Liver (tissue), 9 donors: ENCODE measurements around the gene CTU2. TPM values are rescaled to one million over a fixed set of nuclear protein-coding genes. Genes with fewer than 3 reads are reported as not detected.

Experiments used
- DNase-seq: peaks from one replicate; pipeline ENCODE4 v3.0.0-alpha.2; 2017; ENCODE audit warnings: low spot score
- H3K27ac ChIP-seq, 2 donors: one replicate each; pipeline ENCODE4 v1.7.0; 2013; ENCODE audit warnings: inconsistent platforms in 2 of 2, low read length in 2 of 2, control low read depth in 1 of 2, low read depth in 1 of 2, mild to moderate bottlenecking in 1 of 2
- H3K27me3 ChIP-seq, 4 donors: one replicate each; pipeline versions ENCODE4 v1.6.1 to v1.7.0; 2013; ENCODE audit warnings: low read length in 3 of 4, inconsistent platforms in 1 of 4, mild to moderate bottlenecking in 1 of 4, moderate library complexity in 1 of 4; ENCODE audit not compliant: control insufficient read depth in 4 of 4, insufficient read depth in 4 of 4
- H3K36me3 ChIP-seq, 4 donors: one replicate each; pipeline versions ENCODE4 v1.6.1 to v1.7.0; 2013; ENCODE audit warnings: low read length in 3 of 4, mild to moderate bottlenecking in 3 of 4, low read depth in 1 of 4, moderate library complexity in 1 of 4; ENCODE audit not compliant: control insufficient read depth in 4 of 4, insufficient read depth in 3 of 4
- H3K4me1 ChIP-seq, 4 donors: one replicate each; pipeline versions ENCODE4 v1.6.1 to v1.7.0; 2013; ENCODE audit warnings: low read length in 3 of 4, mild to moderate bottlenecking in 3 of 4, moderate library complexity in 1 of 4; ENCODE audit not compliant: control insufficient read depth in 4 of 4, insufficient read depth in 4 of 4
- H3K4me3 ChIP-seq, 3 donors: one replicate each; pipeline versions ENCODE4 v1.6.1 to v1.7.0; 2013; ENCODE audit warnings: low read length in 3 of 3, control low read depth in 1 of 3, low read depth in 1 of 3, mild to moderate bottlenecking in 1 of 3
- H3K9ac ChIP-seq, 2 donors: one replicate each; pipeline ENCODE4 v1.7.0; 2013; ENCODE audit warnings: low read length in 2 of 2, mild to moderate bottlenecking in 2 of 2, moderate library complexity in 2 of 2, control low read depth in 1 of 2, low read depth in 1 of 2
- H3K9me3 ChIP-seq, 4 donors: one replicate each; pipeline versions ENCODE4 v1.6.1 to v1.7.0; 2013; ENCODE audit warnings: low read length in 3 of 4; ENCODE audit not compliant: control insufficient read depth in 4 of 4
- EGR1 ChIP-seq, 2 donors: IDR thresholded peaks; 2 replicates each; pipeline ENCODE4 v1.6.1; 2016 to 2018; ENCODE audit warnings: antibody characterized with exemption in 2 of 2, low read depth in 2 of 2
- FOXA1 ChIP-seq: IDR thresholded peaks from 2 replicates; pipeline ENCODE4 v1.6.1; 2016; ENCODE audit warnings: antibody characterized with exemption
- FOXA2 ChIP-seq: IDR thresholded peaks from 2 replicates; pipeline ENCODE4 v1.6.1; 2016; ENCODE audit warnings: antibody characterized with exemption
- GABPA ChIP-seq, 2 donors: IDR thresholded peaks in 1 of 2; conservative IDR thresholded peaks in 1 of 2; 2 replicates each; pipeline ENCODE4 v1.6.1; 2016; ENCODE audit warnings: antibody characterized with exemption in 2 of 2, mild to moderate bottlenecking in 1 of 2, moderate library complexity in 1 of 2
- HNF4A ChIP-seq, 2 donors: conservative IDR thresholded peaks; 2 replicates each; pipeline ENCODE4 v1.6.1; 2016; ENCODE audit warnings: antibody characterized with exemption in 2 of 2, mild to moderate bottlenecking in 2 of 2
- JUND ChIP-seq, 2 donors: IDR thresholded peaks; 2 replicates each; pipeline ENCODE4 v1.6.1; 2016; ENCODE audit warnings: antibody characterized with exemption in 2 of 2
- NR2F2 ChIP-seq: IDR thresholded peaks from 2 replicates; pipeline ENCODE4 v1.6.1; 2016; ENCODE audit warnings: antibody characterized with exemption
- RAD21 ChIP-seq, 2 donors: IDR thresholded peaks; 2 replicates each; pipeline ENCODE4 v1.6.1; 2016; ENCODE audit warnings: antibody characterized with exemption in 2 of 2, mild to moderate bottlenecking in 2 of 2
- RXRA ChIP-seq, 2 donors: IDR thresholded peaks; 2 replicates each; pipeline ENCODE4 v1.6.1; 2017 to 2018; ENCODE audit warnings: antibody characterized with exemption in 2 of 2, mild to moderate bottlenecking in 1 of 2
- SP1 ChIP-seq: IDR thresholded peaks from 2 replicates; pipeline ENCODE4 v1.6.1; 2018; ENCODE audit warnings: antibody characterized with exemption, mild to moderate bottlenecking
- TAF1 ChIP-seq: conservative IDR thresholded peaks from 2 replicates; pipeline ENCODE4 v1.6.1; 2016; ENCODE audit warnings: antibody characterized with exemption, mild to moderate bottlenecking
- YY1 ChIP-seq: IDR thresholded peaks from 2 replicates; pipeline ENCODE4 v1.6.1; 2016; ENCODE audit warnings: antibody characterized with exemption, mild to moderate bottlenecking
- WGBS: extraction: QIAGEN DNeasy Blood & Tissue Kit; methylation state at CpG from one replicate; pipeline ENCODE4 v1.1.7; 2013; 5-methylcytosine and 5-hydroxymethylcytosine counted together
- polyA plus RNA-seq, 2 donors: library from polyadenylated mRNA; stranded (reverse) in 1 of 2; unstranded in 1 of 2; fragments of 200-250 nt in 1 of 2; fragments of >200 nt in 1 of 2; fragmentation: Nextera tagmentation in 1 of 2; extraction: Ambion mirVana in 1 of 2; gene quantifications; one replicate each; pipeline versions ENCODE4 v1.2.1 to v1.2.3, GENCODE V29; 2013 to 2015
- total RNA-seq, 2 donors: library from RNA; depleted of rRNA; stranded (reverse); fragments of >200 nt; gene quantifications; one replicate each; pipeline ENCODE4 v1.2.3, GENCODE V29; 2014
- TF ChIP-seq, protein P1 (sequence below): fragments of 150-350 bp; IDR thresholded peaks from 2 replicates; pipeline ENCODE4 v1.5.1; 2017; ENCODE audit warnings: improper control_type of control experiment, low read depth, low read length; ENCODE audit not compliant: missing input control
- TF ChIP-seq, protein P2 (sequence below): IDR thresholded peaks from 2 replicates; pipeline ENCODE4 v1.6.1; 2016; ENCODE audit warnings: antibody characterized with exemption
- TF ChIP-seq, protein P3 (sequence below): IDR thresholded peaks from 2 replicates; pipeline ENCODE4 v1.6.1; 2016; ENCODE audit warnings: antibody characterized with exemption, mild to moderate bottlenecking
- TF ChIP-seq, protein P4 (sequence below): IDR thresholded peaks from 2 replicates; pipeline ENCODE4 v1.6.1; 2016; ENCODE audit warnings: antibody characterized with exemption
- donor health status: healthy.
- donor health status: healthy.
- donor health status: healthy.
- donor health status: healthy.
- donor health status: healthy.

CTU2 gene
- total and polyA plus RNA-seq, 4 donors = 7.0 to 8.5 (median 7.4) TPM

DNA sequence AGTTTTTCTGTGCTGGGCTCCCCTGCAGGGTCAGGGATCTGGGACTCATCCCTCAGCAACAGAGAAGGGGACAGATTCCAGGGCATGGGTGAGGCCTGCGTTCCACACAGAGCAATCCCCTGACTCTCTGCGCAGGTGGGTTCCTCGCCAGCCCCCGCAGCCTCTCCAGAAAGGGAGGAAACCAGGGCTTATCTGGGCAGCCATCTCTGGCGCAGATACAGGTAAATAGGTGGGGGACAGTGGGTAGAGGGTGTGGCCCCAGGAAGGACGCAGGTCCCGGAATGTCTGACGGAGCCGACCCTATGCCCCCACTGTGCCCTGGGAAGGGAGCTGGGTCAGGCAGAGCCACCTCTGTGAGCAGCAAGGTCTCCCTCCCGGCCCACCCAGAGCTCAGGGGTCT lies 55.5 kb downstream of the CTU2 start:
- Histone ChIP-seq H3K27me3 (no peaks in the 10 kb centered on the region), H3K4me1 (peaks cover 35 to 66% (median 56%) of the 10 kb centered on the region in 4 donors), H3K27ac (no peak overlapping the region), H3K9ac (no peak overlapping the region), H3K36me3 (peaks cover 0 to 3% (median 0%) of the 10 kb centered on the region in 4 donors), H3K9me3 (no peaks in the 10 kb centered on the region), H3K4me3 (no peak overlapping the region)
- 77% methylated on average over 10 of the region's 10 CpGs for WGBS
- no peak for DNase-seq
- TF ChIP-seq YY1 (no peak), RXRA (IDR thresholded peaks at IDR 0.05) (no peak), EGR1 (IDR thresholded peaks at IDR 0.05; ENCODE audit: low read depth in 2 of 2) (no peak), FOXA1 (no peak), GABPA (IDR thresholded peaks at IDR 0.05 in 1 of 2, conservative IDR thresholded peaks at IDR 0.05 in 1 of 2) (no peak), SP1 (no peak), FOXA2 (no peak), JUND (IDR thresholded peaks at IDR 0.05) (no peak)
- TF ChIP-seq, protein P1, sequence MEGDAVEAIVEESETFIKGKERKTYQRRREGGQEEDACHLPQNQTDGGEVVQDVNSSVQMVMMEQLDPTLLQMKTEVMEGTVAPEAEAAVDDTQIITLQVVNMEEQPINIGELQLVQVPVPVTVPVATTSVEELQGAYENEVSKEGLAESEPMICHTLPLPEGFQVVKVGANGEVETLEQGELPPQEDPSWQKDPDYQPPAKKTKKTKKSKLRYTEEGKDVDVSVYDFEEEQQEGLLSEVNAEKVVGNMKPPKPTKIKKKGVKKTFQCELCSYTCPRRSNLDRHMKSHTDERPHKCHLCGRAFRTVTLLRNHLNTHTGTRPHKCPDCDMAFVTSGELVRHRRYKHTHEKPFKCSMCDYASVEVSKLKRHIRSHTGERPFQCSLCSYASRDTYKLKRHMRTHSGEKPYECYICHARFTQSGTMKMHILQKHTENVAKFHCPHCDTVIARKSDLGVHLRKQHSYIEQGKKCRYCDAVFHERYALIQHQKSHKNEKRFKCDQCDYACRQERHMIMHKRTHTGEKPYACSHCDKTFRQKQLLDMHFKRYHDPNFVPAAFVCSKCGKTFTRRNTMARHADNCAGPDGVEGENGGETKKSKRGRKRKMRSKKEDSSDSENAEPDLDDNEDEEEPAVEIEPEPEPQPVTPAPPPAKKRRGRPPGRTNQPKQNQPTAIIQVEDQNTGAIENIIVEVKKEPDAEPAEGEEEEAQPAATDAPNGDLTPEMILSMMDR = no peak
- TF ChIP-seq, protein P2, sequence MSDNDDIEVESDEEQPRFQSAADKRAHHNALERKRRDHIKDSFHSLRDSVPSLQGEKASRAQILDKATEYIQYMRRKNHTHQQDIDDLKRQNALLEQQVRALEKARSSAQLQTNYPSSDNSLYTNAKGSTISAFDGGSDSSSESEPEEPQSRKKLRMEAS = no peak

DNA sequence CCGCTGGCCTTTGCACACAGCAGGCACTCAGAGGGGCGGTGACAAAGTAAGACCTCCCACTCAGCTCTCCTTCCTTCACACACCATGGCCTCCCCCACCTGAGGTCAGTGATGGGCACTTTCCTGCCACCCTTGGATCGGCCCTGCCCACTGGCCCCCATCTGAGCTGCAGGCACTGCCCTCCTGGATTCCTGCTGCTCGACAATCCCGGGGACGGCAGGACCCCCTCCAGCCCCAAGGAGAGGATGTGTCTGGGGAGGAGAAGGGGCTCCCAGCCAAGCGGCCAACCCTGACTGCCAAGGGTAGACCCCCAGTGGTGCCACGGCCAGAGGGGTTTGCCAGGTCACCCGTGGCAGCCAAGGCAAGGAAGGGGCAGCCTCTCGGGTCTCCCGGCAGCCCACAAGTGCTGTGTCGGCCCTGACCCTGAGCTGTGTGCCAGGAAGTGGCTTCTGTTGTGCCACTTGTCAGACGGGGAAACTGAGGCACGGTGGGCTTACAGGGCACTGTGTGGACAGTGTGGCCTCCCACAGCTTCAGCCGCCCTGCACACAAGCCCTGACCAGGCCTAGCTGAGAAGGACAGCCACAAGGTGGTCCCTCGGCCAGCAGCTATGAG lies 56.1 kb downstream of the CTU2 start:
- H3K4me3 ChIP-seq = no peak overlapping the region
- peaks cover 0 to 3% (median 0%) of the 10 kb centered on the region in 4 donors for H3K36me3 ChIP-seq
- no peaks in the 10 kb centered on the region for H3K27me3 ChIP-seq
- no peaks in the 10 kb centered on the region for H3K9me3 ChIP-seq
- 80% methylated on average over 16 of the region's 16 CpGs for WGBS
- peaks cover 35 to 68% (median 57%) of the 10 kb centered on the region in 4 donors for H3K4me1 ChIP-seq
- no peak for TF ChIP-seq EGR1 (IDR thresholded peaks at IDR 0.05; ENCODE audit: low read depth in 2 of 2)
- H3K9ac ChIP-seq = no peak overlapping the region
- DNase-seq = no peak
- H3K27ac ChIP-seq = peak overlapping the region; percentile 51 to 52

DNA sequence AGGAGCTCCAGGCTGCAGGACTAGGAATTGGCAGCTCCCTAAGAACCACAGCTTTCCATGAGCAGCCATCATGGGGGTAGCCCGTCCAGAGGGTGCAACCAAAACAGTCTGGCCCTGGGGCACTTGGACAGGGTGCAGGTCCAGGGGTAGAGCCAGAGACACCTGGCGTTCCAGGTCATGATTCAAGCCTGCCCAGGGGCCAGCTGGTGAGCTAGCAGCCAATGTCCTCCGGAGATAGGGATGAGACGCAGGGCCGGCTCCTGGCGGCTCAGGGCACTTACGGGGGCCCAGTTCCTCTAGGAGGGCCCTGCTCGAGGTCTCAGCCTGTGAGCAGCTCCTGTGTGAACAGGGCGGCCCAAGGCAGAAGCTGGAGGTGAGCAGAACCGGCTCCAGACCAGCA lies 56.6 kb downstream of the CTU2 start:
- Histone ChIP-seq H3K4me3 (no peak overlapping the region), H3K4me1 (peaks cover 38 to 74% (median 61%) of the 10 kb centered on the region in 4 donors), H3K27me3 (no peaks in the 10 kb centered on the region), H3K27ac (peak overlapping the region; percentile 51 to 52), H3K36me3 (peaks cover 0 to 3% (median 0%) of the 10 kb centered on the region in 4 donors), H3K9me3 (no peaks in the 10 kb centered on the region), H3K9ac (no peak overlapping the region)
- 57% methylated on average over 10 of the region's 10 CpGs for WGBS
- DNase-seq = no peak
- no peak for TF ChIP-seq SP1
- TF ChIP-seq, protein P2 = no peak
- no peak for TF ChIP-seq GABPA (IDR thresholded peaks at IDR 0.05 in 1 of 2, conservative IDR thresholded peaks at IDR 0.05 in 1 of 2)
- TF ChIP-seq JUND (IDR thresholded peaks at IDR 0.05) = no peak
- TF ChIP-seq, protein P3, sequence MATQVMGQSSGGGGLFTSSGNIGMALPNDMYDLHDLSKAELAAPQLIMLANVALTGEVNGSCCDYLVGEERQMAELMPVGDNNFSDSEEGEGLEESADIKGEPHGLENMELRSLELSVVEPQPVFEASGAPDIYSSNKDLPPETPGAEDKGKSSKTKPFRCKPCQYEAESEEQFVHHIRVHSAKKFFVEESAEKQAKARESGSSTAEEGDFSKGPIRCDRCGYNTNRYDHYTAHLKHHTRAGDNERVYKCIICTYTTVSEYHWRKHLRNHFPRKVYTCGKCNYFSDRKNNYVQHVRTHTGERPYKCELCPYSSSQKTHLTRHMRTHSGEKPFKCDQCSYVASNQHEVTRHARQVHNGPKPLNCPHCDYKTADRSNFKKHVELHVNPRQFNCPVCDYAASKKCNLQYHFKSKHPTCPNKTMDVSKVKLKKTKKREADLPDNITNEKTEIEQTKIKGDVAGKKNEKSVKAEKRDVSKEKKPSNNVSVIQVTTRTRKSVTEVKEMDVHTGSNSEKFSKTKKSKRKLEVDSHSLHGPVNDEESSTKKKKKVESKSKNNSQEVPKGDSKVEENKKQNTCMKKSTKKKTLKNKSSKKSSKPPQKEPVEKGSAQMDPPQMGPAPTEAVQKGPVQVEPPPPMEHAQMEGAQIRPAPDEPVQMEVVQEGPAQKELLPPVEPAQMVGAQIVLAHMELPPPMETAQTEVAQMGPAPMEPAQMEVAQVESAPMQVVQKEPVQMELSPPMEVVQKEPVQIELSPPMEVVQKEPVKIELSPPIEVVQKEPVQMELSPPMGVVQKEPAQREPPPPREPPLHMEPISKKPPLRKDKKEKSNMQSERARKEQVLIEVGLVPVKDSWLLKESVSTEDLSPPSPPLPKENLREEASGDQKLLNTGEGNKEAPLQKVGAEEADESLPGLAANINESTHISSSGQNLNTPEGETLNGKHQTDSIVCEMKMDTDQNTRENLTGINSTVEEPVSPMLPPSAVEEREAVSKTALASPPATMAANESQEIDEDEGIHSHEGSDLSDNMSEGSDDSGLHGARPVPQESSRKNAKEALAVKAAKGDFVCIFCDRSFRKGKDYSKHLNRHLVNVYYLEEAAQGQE = no peak
- TF ChIP-seq YY1 = no peak
- TF ChIP-seq, protein P1 = no peak
- TF ChIP-seq TAF1 = no peak
- TF ChIP-seq, protein P4, sequence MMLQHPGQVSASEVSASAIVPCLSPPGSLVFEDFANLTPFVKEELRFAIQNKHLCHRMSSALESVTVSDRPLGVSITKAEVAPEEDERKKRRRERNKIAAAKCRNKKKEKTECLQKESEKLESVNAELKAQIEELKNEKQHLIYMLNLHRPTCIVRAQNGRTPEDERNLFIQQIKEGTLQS = no peak
- no peak for TF ChIP-seq NR2F2
- no peak for TF ChIP-seq FOXA2
- no peak for TF ChIP-seq RAD21 (IDR thresholded peaks at IDR 0.05)
- no peak for TF ChIP-seq HNF4A (conservative IDR thresholded peaks at IDR 0.05)
